Activated CD8-positive, alpha-beta memory T cell treated with anti-CD3 and anti-CD28 coated beads, Interleukin-2, amount 10 ng/mL, durations not matched to agents 7 days and 5 days (primary cell): ENCODE measurements around the gene FAM234A. TPM values are rescaled to one million over a fixed set of nuclear protein-coding genes. Genes with fewer than 3 reads are reported as not detected.
"Not testable (repeated sequence)": the region's sequence is repeated elsewhere in the genome, so short reads cannot be mapped to it uniquely, and the experiment has no call there.

Experiments
- ATAC-seq: fragments of 150-1000 bp; cut with Tn5 transposase; one replicate; pipeline ENCODE4 v1.10.0; 2021; ENCODE audit warnings: moderate library complexity
- CTCF ChIA-PET: fragments of 350-600 bp; sonication (Branson Sonifier 250); formaldehyde crosslinking; loops from one replicate; lab custom pipeline; 2021; ENCODE audit warnings: antibody characterized with exemption; lab: Charles Lee
- DNase-seq: peaks from one replicate; pipeline ENCODE4 v3.0.0-alpha.2; 2020
- H3K27ac Mint-ChIP-seq: one replicate; pipeline ENCODE4 v1.8.0; 2021; ENCODE audit warnings: mild to moderate bottlenecking, mixed read lengths
- H3K27me3 Mint-ChIP-seq: one replicate; pipeline ENCODE4 v1.8.0; 2021; ENCODE audit warnings: mixed read lengths
- H3K36me3 Mint-ChIP-seq: one replicate; pipeline ENCODE4 v1.8.0; 2021; ENCODE audit warnings: mild to moderate bottlenecking, mixed read lengths
- H3K4me1 Mint-ChIP-seq: one replicate; pipeline ENCODE4 v1.8.0; 2021; ENCODE audit warnings: mixed read lengths
- H3K4me3 Mint-ChIP-seq: one replicate; pipeline ENCODE4 v1.8.0; 2021; ENCODE audit warnings: mild to moderate bottlenecking, moderate library complexity, mixed read lengths
- H3K9me3 Mint-ChIP-seq: one replicate; pipeline ENCODE4 v1.8.0; 2022; ENCODE audit warnings: low read depth, mixed read lengths
- total RNA-seq, 2 experiments: library from RNA; stranded (reverse); gene quantifications; one replicate each; pipeline ENCODE4 v1.2.3, GENCODE V29; 2021

Gene FAM234A
- total RNA-seq, 2 experiments from 2014 or later, result 9.1 to 10.1 TPM

DNA sequence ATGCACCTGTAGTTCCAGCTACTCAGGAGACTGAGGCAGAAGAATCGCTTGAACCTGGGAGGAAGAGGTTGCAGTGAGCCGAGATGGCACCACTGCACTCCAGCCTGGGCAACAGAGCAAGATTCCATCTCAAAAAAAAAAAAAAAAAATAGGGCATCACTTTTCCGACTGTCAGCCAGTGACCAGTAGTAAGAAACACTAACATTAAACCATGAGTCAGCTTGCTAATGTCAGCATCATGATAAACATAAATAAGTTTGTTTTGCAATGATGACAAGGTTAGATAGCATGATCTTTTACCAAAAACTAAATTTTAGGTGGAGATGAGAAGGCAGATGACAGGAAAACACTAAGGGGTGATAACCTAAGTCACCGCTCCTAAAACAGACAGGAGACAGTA lies 25.3 kb upstream of the FAM234A start:
- CTCF ChIA-PET, result interaction anchor here (2.0 kb wide), 1 partner anchor 144 kb away, joined by 6 read pairs; no protein-coding TSS in a partner anchor
- H3K4me3 Mint-ChIP-seq, H3K27me3 Mint-ChIP-seq, H3K9me3 Mint-ChIP-seq, H3K4me1 Mint-ChIP-seq, H3K27ac Mint-ChIP-seq, DNase-seq, ATAC-seq: not testable (repeated sequence)
- peaks cover 23% of the 10 kb centered on the region for H3K36me3 Mint-ChIP-seq

DNA sequence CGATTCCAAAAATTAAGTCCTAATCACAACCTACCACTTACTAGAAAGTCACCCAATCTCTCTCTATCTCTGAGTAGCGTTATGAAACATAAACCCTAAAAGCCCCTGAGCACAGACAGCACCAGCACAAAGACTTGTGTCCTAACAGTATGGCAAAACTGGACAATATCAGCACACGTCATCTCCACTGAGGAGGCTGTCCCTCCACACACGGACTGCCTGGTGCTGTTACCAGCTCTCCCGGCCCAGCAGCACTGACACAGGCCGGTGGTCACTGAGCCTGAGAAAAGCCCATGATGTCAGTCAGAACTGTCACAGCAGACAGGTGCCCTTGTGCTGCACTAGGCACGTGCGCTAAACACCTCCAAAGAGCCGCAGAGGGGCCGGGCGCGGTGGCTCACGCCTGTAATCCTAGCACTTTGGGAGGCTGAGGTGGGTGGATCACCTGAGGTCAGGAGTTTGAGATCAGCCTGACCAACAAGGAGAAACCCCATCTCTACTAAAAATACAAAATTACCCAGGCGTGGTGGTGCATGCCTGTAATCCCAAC lies 22.9 kb upstream of the FAM234A start:
- CTCF ChIA-PET, H3K27me3 Mint-ChIP-seq, H3K27ac Mint-ChIP-seq, ATAC-seq, DNase-seq, H3K4me3 Mint-ChIP-seq, H3K9me3 Mint-ChIP-seq, H3K4me1 Mint-ChIP-seq: not testable (repeated sequence)
- H3K36me3 Mint-ChIP-seq, result peaks cover 14% of the 10 kb centered on the region

DNA sequence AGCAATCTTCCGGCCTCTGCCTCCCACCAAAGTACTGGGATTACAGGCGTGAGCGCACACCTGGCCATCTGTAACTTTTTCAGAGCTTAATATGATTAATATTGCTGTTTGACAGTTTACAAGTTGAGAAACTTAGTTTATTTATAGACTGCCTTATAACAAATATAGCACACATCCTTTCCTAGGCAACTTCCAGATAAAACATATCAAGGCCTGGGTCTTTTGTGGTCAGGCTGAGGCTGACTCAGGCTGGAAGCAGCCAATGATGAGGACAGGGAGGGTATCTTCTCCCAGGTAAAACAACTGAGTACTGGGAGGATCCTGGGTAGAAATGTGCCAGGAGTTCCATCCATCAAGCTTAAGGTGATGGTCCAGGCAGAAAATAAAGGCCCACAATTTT lies 21.6 kb upstream of the FAM234A start:
- Mint-ChIP-seq H3K4me3 (no peak overlapping the region), H3K27me3 (no peaks in the 10 kb centered on the region), H3K9me3 (no peaks in the 10 kb centered on the region), H3K27ac (no peak overlapping the region), H3K36me3 (peaks cover 11% of the 10 kb centered on the region), H3K4me1 (no peaks in the 10 kb centered on the region)
- DNase-seq, result no peak
- CTCF ChIA-PET, result no interaction called here
- ATAC-seq, result no peak

DNA sequence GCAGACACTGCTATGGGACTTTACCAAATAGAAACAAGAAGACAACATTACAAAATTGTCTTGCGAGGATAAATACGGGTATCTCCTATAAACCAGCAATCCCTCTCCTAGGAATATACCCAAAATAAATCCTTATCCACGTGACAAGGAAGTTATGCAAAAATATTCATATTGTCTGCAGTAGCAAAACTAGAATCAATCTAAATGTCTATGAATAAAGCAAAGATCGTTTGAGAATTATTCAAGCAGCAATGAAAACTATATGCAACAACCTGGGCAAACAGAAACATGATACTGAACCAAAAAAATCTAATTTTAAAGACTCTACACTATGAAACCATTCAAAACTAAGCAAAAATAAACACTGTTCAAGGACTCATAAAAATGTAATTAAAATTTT lies 14.6 kb upstream of the FAM234A start:
- H3K36me3 Mint-ChIP-seq, result peaks cover 27% of the 10 kb centered on the region

DNA sequence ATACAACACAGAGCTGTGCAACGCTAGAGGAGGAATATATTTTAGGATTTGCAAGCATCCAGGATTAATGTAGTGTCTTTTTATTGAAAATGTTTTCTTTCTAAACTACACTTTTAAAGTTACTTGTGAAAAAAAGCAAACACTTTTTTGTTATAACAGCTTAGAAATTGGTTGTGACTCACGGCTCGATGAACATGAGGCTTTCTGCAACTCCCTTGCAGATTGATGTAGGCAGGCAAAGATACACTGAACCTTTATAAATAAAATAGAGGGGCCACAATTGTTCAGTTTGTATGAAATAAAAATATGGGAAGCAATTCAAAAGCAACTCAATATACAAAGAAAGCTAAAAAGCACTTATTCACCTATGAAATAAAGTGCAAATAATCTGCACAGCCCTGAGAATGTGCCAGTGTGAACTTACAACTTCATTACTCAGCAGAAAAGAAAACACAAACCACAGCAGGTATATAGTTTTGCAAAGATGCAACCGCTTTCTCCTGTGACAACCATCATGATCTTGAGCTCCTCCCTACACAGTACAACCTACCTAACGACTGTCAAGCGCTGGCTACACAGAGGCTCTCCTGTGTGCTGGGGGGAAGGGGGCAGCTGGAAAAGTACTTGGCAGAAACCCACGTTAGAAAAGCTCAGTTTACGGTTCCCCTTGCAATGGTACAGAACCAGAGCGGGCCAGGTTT lies 6.3 kb upstream of the FAM234A start:
- H3K4me1 Mint-ChIP-seq, result peaks cover 31% of the 10 kb centered on the region
- peak; percentile 49 for DNase-seq
- CTCF ChIA-PET, result interaction anchor here (1.0 to 2.9 kb wide), 7 partner anchors 18 to 173 kb away, joined by 3 to 12 read pairs (median 5); partner anchors contain the start of gene DECR2

More for the DNA sequence above, 14.6 kb upstream of the FAM234A start:
- no peak for DNase-seq
- no peak for ATAC-seq
- H3K4me1 Mint-ChIP-seq, result peaks cover 4% of the 10 kb centered on the region
- CTCF ChIA-PET, result no interaction called here
- no peaks in the 10 kb centered on the region for H3K9me3 Mint-ChIP-seq
- H3K4me3 Mint-ChIP-seq, result no peak overlapping the region
- H3K27ac Mint-ChIP-seq, result no peak overlapping the region
- H3K27me3 Mint-ChIP-seq, result no peaks in the 10 kb centered on the region

DNA sequence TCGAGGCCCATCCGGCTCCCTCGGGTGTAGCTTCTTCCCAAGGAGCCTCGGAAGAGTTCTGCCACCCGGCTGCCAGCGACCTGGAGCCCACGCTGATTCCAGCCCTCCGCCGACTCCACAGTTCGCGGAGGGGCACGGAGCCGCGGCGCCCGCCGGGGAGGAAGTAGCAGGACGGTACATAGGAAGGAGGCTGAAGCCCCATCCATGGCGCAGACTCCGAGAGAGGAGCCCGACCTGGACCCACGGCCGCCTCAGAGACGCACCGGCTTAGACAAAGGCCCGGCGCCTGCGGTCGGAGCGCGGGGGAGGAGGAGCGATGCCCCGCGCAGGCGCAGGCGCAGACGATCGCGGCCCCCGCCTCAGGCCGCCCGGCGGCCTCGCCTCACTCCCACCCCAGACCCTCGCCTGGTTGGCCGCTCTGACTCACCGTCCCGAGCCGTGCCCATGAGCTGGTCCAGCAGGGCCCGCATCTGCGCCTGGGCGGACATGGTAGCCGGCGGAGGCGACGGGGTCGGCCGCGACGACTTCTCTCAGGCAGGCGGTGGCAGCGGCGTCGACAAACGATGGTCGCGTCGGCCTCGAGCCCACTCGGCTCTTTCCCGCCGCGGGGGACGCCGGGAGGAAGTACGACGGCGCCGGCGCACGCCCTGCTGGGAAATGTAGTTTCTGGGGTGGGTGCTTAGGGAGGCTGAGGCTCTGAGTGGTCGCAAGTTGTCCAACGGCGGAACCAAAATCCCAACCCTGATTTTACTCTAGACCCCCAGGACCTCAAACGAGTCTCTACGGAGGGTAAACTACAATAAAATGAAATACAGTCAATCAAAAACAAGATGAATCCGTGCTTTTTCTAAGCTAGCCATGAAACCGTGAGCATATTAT lies 5.5 kb upstream of the FAM234A start, which contains the start of gene LUC7L:
Gene LUC7L (minus strand): TSS at position 598 of the 879 bp plus-strand sequence. CDS start 110 bp downstream, at position 488.
- Mint-ChIP-seq H3K4me3 (peak within 1 kb of the TSS; percentile 81), H3K4me1 (peaks cover 31% of the 10 kb centered on the region), H3K9me3 (no peaks in the 10 kb centered on the region), H3K36me3 (peaks cover 23% of the 10 kb centered on the region), H3K27ac (peak within 1 kb of the TSS; percentile 92), H3K27me3 (no peaks in the 10 kb centered on the region)
- CTCF ChIA-PET, result interaction anchor here (0.7 to 2.9 kb wide), 9 partner anchors 24 to 133 kb away, joined by 3 to 12 read pairs (median 5); no protein-coding TSS in a partner anchor
- peak; percentile 92 for DNase-seq
- ATAC-seq, result peak; percentile 93

More for the DNA sequence above, 6.3 kb upstream of the FAM234A start:
- Mint-ChIP-seq H3K4me3 (peak overlapping the region; percentile 81), H3K27ac (peak overlapping the region; percentile 92), H3K36me3 (peaks cover 24% of the 10 kb centered on the region), H3K27me3 (no peaks in the 10 kb centered on the region), H3K9me3 (no peaks in the 10 kb centered on the region)
- ATAC-seq, result peak; percentile 25

DNA sequence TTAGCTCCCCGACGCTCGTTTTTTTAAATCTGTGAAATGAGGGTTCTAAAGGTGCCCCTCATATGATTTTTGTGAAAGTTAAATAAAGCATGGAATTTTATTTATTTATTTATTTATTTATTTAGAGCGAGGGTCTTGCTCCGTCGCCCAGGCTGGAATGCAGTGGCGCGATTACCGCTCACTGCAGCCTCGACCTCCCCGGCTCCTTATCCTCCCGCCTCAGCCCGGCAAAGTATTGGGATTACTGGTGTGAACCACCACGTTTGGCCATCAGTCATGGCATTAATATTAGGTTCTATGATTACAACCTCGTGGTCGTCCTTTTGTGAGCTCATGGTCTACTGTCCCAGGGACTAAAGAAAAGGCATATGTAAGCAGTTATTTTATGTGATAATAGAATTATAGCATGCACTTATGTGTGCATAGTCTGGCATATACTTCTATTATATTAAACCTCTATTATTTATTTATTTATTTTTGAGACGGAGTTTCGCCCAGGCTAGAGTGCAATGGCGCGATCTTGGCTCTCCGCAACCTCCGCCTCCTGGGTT lies 4.8 kb upstream of the FAM234A start:
- no peak for ATAC-seq
- Mint-ChIP-seq H3K4me3 (peak overlapping the region; percentile 81), H3K27ac (peak overlapping the region; percentile 92)

DNA sequence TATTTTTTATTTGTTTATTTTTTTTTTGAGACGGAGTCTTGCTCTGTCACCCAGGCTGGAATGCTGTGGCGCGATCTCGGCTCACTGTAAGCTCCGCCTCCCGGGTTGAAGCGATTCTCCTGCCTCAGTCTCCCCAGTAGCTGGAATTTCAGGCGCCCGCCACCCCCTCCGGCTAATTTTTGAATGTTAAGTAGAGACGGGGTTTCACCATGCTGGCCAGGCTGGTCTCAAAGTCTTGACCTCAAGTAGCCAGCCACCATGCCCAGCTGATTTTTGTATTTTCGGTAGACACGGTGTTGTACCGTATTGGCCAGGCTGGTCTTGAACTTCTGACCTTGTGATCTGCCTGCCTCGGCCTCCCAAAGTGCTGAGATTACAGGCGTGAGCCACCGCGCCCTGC lies 4.3 kb upstream of the FAM234A start:
- peaks cover 21% of the 10 kb centered on the region for H3K36me3 Mint-ChIP-seq
- H3K9me3 Mint-ChIP-seq, H3K27ac Mint-ChIP-seq, DNase-seq, H3K4me3 Mint-ChIP-seq, ATAC-seq, H3K27me3 Mint-ChIP-seq: not testable (repeated sequence)
- peaks cover 39% of the 10 kb centered on the region for H3K4me1 Mint-ChIP-seq
- CTCF ChIA-PET, result interaction anchor here (1.3 to 2.9 kb wide), 3 partner anchors 93 to 133 kb away, joined by 3 to 12 read pairs (median 4); no protein-coding TSS in a partner anchor

More for the DNA sequence above, 4.8 kb upstream of the FAM234A start:
- DNase-seq, result no peak
- Mint-ChIP-seq H3K27me3 (no peaks in the 10 kb centered on the region), H3K9me3 (no peaks in the 10 kb centered on the region), H3K36me3 (peaks cover 23% of the 10 kb centered on the region), H3K4me1 (peaks cover 35% of the 10 kb centered on the region)
- CTCF ChIA-PET, result interaction anchor here (0.7 to 2.9 kb wide), 6 partner anchors 25 to 133 kb away, joined by 3 to 12 read pairs (median 4); no protein-coding TSS in a partner anchor

DNA sequence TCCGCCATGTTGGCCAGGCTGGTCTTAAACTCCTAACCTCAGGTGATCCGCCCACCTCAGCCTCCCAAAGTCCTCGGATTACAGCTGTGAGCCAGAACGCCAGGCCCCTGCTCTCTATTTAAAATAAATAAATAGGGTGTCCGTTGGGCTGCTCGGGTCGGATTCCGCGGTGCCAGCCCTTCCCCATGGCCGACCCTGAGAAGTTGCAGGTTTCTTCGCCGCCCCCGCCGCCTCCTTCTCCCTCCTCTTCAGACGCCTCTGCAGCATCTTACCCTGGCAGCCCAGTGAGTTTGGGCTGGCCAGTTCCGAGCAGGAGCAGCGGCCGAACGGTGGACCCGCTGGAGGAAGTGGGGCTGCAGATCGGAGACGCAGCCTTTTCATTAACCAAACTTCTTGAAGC lies 3.7 kb upstream of the FAM234A start:
- Mint-ChIP-seq H3K9me3 (no peaks in the 10 kb centered on the region), H3K4me3 (no peak overlapping the region), H3K36me3 (peaks cover 17% of the 10 kb centered on the region), H3K27me3 (peaks cover 2% of the 10 kb centered on the region), H3K27ac (no peak overlapping the region), H3K4me1 (peaks cover 40% of the 10 kb centered on the region)
- CTCF ChIA-PET, result interaction anchor here (2.1 kb wide), 1 partner anchor 134 kb away, joined by 4 read pairs; no protein-coding TSS in a partner anchor
- no peak for DNase-seq
- no peak for ATAC-seq

DNA sequence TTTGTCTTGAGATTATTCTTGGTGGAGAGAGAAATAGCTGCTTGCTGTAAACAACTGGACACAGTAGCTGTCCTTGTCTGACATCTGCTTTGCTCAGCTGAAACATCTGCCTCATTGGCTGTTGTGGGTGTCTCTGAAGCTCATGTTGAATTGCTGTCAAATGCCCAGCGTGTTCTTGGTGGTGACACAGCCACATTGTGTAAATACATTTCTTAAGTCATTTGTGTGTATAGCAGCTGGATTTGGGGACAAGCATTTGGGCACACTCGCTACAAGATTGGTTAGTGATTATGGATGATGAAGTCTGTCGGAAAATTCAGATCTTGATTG lies 5.3 kb downstream of the FAM234A start:
- CTCF ChIA-PET, result interaction anchor here (0.7 kb wide), 1 partner anchor 85 kb away, joined by 3 read pairs; no protein-coding TSS in a partner anchor
- H3K27me3 Mint-ChIP-seq, result peaks cover 10% of the 10 kb centered on the region
- H3K9me3 Mint-ChIP-seq, result no peaks in the 10 kb centered on the region
- no peak overlapping the region for H3K27ac Mint-ChIP-seq
- H3K4me1 Mint-ChIP-seq, result peaks cover 18% of the 10 kb centered on the region
- no peak for ATAC-seq
- no peak for DNase-seq
- no peaks in the 10 kb centered on the region for H3K36me3 Mint-ChIP-seq
- no peak overlapping the region for H3K4me3 Mint-ChIP-seq

DNA sequence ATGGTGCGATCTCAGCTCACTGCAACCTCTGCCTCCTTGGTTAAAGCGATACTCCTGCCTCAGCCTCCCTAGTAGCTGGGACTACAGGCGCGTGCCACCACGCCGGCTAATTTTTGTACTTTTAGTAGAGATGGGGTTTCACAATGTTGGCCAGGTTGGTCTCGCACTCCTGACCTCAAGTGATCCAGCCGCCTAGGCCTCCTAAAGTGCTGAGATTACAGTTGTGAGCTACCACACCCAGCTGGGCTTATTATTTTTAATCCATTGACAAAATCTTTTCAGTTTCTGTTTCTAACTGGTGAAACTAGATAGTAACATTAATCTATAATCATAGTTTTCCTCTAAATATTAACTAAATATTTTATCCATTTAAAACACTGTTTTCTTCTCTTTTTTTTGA lies 5.9 kb downstream of the FAM234A start:
- no peak overlapping the region for H3K4me3 Mint-ChIP-seq
- no peaks in the 10 kb centered on the region for H3K9me3 Mint-ChIP-seq
- DNase-seq, result no peak
- no peaks in the 10 kb centered on the region for H3K36me3 Mint-ChIP-seq
- peaks cover 12% of the 10 kb centered on the region for H3K4me1 Mint-ChIP-seq
- ATAC-seq, result no peak
- H3K27ac Mint-ChIP-seq, result no peak overlapping the region
- CTCF ChIA-PET, result interaction anchor here (0.7 to 1.2 kb wide), 2 partner anchors 16 to 482 kb away, joined by 3 read pairs; no protein-coding TSS in a partner anchor
- peaks cover 8% of the 10 kb centered on the region for H3K27me3 Mint-ChIP-seq

DNA sequence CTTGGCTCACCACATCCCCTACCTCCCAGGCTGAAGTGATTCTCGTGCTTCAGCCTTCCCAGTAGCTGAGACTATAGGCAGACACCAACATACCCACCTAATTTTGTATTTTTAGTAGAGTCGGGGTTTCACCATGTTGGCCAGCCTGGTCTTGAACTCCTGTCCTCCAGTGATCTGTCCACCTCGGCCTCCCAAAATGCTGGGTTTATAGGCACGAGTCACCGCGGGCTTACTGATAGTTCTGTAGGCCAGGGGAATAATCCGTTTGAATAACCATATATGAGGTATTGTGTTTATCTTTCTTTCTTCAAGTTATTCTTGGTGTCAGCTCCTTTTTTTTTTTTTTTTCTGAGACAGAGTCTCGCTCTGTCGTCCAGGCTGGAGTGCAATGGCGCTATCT lies 7.7 kb downstream of the FAM234A start:
- no peak overlapping the region for H3K27ac Mint-ChIP-seq
- CTCF ChIA-PET, result no interaction called here
- H3K27me3 Mint-ChIP-seq, result peaks cover 4% of the 10 kb centered on the region
- no peaks in the 10 kb centered on the region for H3K36me3 Mint-ChIP-seq
- no peak overlapping the region for H3K4me3 Mint-ChIP-seq
- no peak for DNase-seq
- H3K9me3 Mint-ChIP-seq, result no peaks in the 10 kb centered on the region
- H3K4me1 Mint-ChIP-seq, result peaks cover 11% of the 10 kb centered on the region
- no peak for ATAC-seq

DNA sequence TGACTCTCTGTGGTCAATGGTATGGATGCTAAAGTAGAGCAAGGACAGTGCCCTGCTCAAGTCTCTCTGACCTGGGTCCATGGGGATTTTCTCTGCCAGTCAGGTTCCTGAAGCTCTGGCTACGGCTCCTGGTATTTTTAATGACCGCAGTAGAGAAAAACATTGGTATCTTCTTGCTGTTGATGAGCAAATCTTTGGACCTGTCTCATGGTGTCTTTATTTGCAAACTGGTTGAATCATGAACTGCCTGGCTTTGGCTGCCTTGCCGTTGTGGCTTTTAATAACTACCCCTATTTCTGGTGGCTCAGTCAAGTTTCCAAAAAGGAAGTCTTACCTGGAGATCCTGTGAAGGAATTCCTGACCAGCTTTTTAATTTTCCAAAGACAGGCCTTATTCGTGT lies 8.7 kb downstream of the FAM234A start:
- no peak overlapping the region for H3K4me3 Mint-ChIP-seq
- CTCF ChIA-PET, result no interaction called here
- H3K27ac Mint-ChIP-seq, result no peak overlapping the region
- peaks cover 2% of the 10 kb centered on the region for H3K27me3 Mint-ChIP-seq
- ATAC-seq (no peak), DNase-seq (no peak)
- peaks cover 11% of the 10 kb centered on the region for H3K4me1 Mint-ChIP-seq
- H3K9me3 Mint-ChIP-seq, result no peaks in the 10 kb centered on the region
- no peaks in the 10 kb centered on the region for H3K36me3 Mint-ChIP-seq
